ENCODE results near the gene KIRREL1.
"Not testable (repeated sequence)": the region's sequence is repeated elsewhere in the genome, so short reads cannot be mapped to it uniquely, and the experiment has no call there.

The KIRREL1 gene

GRCh38 chr1:158107916-158108315 lies 114.5 kb downstream of the KIRREL1 start:
- no peak for DNase-seq

- peak; percentile 43 for DNase-seq
Observed at GRCh38 chr1:158112994-158113758, 119.7 kb downstream of the KIRREL1 start.

GRCh38 chr1:158113759-158114127 lies 120.3 kb downstream of the KIRREL1 start:
- DNase-seq = no peak

- no peak for DNase-seq
Observed at GRCh38 chr1:158115126-158115525, 121.7 kb downstream of the KIRREL1 start.

- DNase-seq = no peak
Observed at GRCh38 chr1:158116311-158117167, 123.1 kb downstream of the KIRREL1 start.

GRCh38 chr1:158117854-158118704 lies 124.6 kb downstream of the KIRREL1 start:
- peak; percentile 62 for DNase-seq

GRCh38 chr1:158118713-158119402 lies 125.4 kb downstream of the KIRREL1 start:
- peak; percentile 23 for DNase-seq

GRCh38 chr1:158119976-158120653 lies 126.7 kb downstream of the KIRREL1 start:
- DNase-seq = no peak

- peak; percentile 37 for DNase-seq
Observed at GRCh38 chr1:158121604-158122254, 128.3 kb downstream of the KIRREL1 start.

GRCh38 chr1:158122833-158123388 lies 129.5 kb downstream of the KIRREL1 start:
- DNase-seq = no peak

- no peak for DNase-seq
Observed at GRCh38 chr1:158124034-158124433, 130.6 kb downstream of the KIRREL1 start.

- peak; percentile 92 for DNase-seq
Observed at GRCh38 chr1:158124999-158125398, 131.6 kb downstream of the KIRREL1 start.

GRCh38 chr1:158126425-158126824 lies 133.0 kb downstream of the KIRREL1 start:
- no peak for DNase-seq

- not testable (repeated sequence) for DNase-seq
Observed at GRCh38 chr1:158128531-158128930, 135.1 kb downstream of the KIRREL1 start.

- no peak for DNase-seq
Observed at GRCh38 chr1:158131217-158131616, 137.8 kb downstream of the KIRREL1 start.

- DNase-seq = no peak
Observed at GRCh38 chr1:158140764-158141192, 147.3 kb downstream of the KIRREL1 start.

- DNase-seq = peak; percentile 18
Observed at GRCh38 chr1:158145173-158145719, 151.8 kb downstream of the KIRREL1 start.

GRCh38 chr1:158146165-158146564 lies 152.7 kb downstream of the KIRREL1 start:
- peak; percentile 9 for DNase-seq

GRCh38 chr1:158146739-158147138 lies 153.3 kb downstream of the KIRREL1 start:
- no peak for DNase-seq

- no peak for DNase-seq
Observed at GRCh38 chr1:158147401-158147800, 154.0 kb downstream of the KIRREL1 start.

- no peak for DNase-seq
Observed at GRCh38 chr1:158147869-158148268, 154.4 kb downstream of the KIRREL1 start.

All from fibroblast of skin of right biceps (primary cell).